Colonic mucosa (tissue), 4 donors: ENCODE results near the gene NKTR. TPM values are rescaled to one million over a fixed set of nuclear protein-coding genes. Genes with fewer than 3 reads are reported as not detected.

Experiments used
- DNase-seq: peaks from one replicate; pipeline ENCODE4 v3.0.0-alpha.2; 2020
- H3K27ac ChIP-seq: fragments of 200-600 bp; one replicate; pipeline ENCODE4 v1.8.0; 2021
- H3K27me3 ChIP-seq: fragments of 200-600 bp; one replicate; pipeline ENCODE4 v1.8.0; 2021
- H3K36me3 ChIP-seq: fragments of 200-600 bp; one replicate; pipeline ENCODE4 v1.8.0; 2021
- H3K4me1 ChIP-seq: fragments of 200-600 bp; one replicate; pipeline ENCODE4 v1.8.0; 2021; ENCODE audit warnings: mild to moderate bottlenecking
- H3K4me3 ChIP-seq: fragments of 200-600 bp; one replicate; pipeline ENCODE4 v1.8.0; 2021
- H3K9ac ChIP-seq, 2 donors: one replicate each; pipeline ENCODE4 v1.7.0; 2013; ENCODE audit warnings: control low read depth in 2 of 2, low read depth in 2 of 2, low read length in 2 of 2
- H3K9me3 ChIP-seq: fragments of 200-600 bp; one replicate; pipeline ENCODE4 v1.8.0; 2021
- intact Hi-C: fragments of 100-400 bp; cut with DNase I; formaldehyde crosslinking; loops from one replicate; pipeline ENCODE4 v1.14.1; 2022
- total RNA-seq, 2 donors: library from RNA; stranded (reverse); fragmentation: NEBNext Ultra II Directional in 1 of 2; extraction: Animal tissue kit (Norgen Biotek cat#: 25700) in 1 of 2; gene quantifications; one replicate each; pipeline ENCODE4 v1.2.1, GENCODE V29; 2021
- TF ChIP-seq, protein P1 (sequence below): fragments of 200-600 bp; IDR thresholded peaks from one replicate; pipeline ENCODE4 v1.8.0; 2022; ENCODE audit warnings: antibody characterized with exemption, mild to moderate bottlenecking
- donor health status: healthy.
- donor health status: DM: no; HTN: no; CAD: no.
- donor health status: DM: no; HTN: no; CAD: no.

The NKTR gene
- total RNA-seq, 2 donors from 2014 or later: 47.5 to 48.2 TPM

DNA sequence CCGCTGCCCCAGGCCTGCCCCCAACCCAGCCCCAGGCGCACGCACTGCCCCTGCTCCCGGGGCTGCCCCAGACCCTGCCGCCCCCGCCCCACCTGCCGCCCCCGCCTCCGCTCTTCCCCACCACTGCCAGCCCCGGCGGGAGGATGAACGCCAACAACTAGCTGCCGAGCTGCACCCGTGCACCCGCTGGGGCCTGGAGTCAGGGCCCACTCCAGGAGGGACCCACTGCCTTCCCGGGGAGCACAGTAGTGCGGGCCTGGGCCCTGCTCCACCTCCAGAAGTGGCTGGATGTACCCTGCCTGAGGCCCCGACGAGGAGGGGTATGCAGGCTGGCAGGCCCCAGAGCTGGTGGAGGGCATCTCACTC lies 63.9 kb downstream of the NKTR start:
- no peak overlapping the region for H3K27ac ChIP-seq
- no peaks in the 10 kb centered on the region for H3K27me3 ChIP-seq

DNA sequence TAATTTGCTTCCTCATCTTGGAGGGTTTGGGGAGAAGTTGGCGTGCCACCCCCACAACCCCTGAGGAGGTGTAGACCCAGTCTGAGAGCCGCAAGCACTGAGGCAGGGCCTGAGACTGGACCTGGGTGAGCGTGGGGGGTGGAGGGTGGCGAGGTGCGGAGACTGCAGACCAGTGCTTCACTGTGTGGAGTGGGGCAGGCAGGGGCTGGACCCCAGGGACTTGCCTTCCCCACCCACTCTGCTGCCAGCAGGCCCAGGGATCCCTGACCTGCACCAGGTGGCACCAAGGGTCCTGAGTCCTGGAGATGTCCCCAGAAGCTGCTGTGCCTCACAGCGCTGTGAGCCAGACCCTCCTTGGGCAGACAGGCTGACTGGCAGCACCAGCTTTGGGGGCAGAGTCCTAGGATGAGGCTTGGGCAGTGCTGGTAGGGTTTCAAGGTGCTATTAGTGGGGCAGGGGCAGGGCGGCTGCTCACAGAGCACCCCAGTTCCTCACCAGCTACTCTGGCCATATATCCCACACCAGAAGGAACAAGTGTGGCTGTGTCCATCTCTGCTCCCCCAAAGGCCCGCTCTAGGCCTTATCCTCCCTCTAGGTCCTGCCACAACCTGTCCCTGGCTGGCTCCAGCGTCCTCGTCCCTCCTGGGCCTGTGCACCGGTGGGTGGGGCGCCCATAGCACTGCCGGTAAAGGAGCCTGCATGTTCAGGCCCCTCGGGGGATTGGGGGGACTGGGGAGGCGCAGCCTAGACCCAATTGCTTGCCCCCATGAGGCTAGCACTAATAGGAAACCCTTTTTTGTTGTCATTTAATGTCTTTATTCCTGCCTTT lies 64.8 kb downstream of the NKTR start:
- DNase-seq: no peak
- intact Hi-C loops: no loop called here
- no peak overlapping the region for H3K9ac ChIP-seq
- H3K27ac ChIP-seq: no peak overlapping the region
- H3K9me3 ChIP-seq: no peaks in the 10 kb centered on the region
- no peaks in the 10 kb centered on the region for H3K27me3 ChIP-seq
- H3K4me3 ChIP-seq: no peak overlapping the region
- no peaks in the 10 kb centered on the region for H3K4me1 ChIP-seq
- TF ChIP-seq, protein P1, sequence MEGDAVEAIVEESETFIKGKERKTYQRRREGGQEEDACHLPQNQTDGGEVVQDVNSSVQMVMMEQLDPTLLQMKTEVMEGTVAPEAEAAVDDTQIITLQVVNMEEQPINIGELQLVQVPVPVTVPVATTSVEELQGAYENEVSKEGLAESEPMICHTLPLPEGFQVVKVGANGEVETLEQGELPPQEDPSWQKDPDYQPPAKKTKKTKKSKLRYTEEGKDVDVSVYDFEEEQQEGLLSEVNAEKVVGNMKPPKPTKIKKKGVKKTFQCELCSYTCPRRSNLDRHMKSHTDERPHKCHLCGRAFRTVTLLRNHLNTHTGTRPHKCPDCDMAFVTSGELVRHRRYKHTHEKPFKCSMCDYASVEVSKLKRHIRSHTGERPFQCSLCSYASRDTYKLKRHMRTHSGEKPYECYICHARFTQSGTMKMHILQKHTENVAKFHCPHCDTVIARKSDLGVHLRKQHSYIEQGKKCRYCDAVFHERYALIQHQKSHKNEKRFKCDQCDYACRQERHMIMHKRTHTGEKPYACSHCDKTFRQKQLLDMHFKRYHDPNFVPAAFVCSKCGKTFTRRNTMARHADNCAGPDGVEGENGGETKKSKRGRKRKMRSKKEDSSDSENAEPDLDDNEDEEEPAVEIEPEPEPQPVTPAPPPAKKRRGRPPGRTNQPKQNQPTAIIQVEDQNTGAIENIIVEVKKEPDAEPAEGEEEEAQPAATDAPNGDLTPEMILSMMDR: no peak
- no peaks in the 10 kb centered on the region for H3K36me3 ChIP-seq

More for the DNA sequence above, 63.9 kb downstream of the NKTR start:
- H3K9ac ChIP-seq: no peak overlapping the region
- no peaks in the 10 kb centered on the region for H3K4me1 ChIP-seq
- intact Hi-C loops: no loop called here
- TF ChIP-seq, protein P1: no peak
- no peak overlapping the region for H3K4me3 ChIP-seq
- DNase-seq: no peak
- no peaks in the 10 kb centered on the region for H3K9me3 ChIP-seq
- no peaks in the 10 kb centered on the region for H3K36me3 ChIP-seq

DNA sequence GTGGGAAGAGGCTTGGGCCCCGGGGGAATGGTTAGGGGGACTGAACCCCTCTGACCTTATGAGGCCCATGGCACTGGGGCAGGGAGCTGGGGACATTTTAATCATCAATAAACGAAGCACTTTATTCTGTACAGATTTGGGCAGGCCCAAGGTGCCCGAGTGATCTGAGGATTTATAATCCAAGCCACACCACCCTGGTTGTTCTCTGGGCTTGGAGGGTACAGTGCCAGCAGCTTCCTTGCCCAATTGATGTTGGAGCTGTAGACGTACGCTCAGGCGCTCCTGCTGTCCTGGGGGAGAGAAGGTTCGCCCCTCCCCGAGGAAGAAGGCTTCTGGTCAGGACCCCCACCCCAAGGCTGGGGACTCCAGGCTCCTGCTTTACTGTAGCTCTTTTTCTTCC lies 65.5 kb downstream of the NKTR start:
- TF ChIP-seq, protein P1: no peak
- Histone ChIP-seq H3K9ac (no peak overlapping the region), H3K36me3 (no peaks in the 10 kb centered on the region), H3K9me3 (no peaks in the 10 kb centered on the region), H3K4me3 (no peak overlapping the region), H3K27ac (no peak overlapping the region), H3K4me1 (no peaks in the 10 kb centered on the region), H3K27me3 (no peaks in the 10 kb centered on the region)
- no peak for DNase-seq
- intact Hi-C loops: no loop called here

DNA sequence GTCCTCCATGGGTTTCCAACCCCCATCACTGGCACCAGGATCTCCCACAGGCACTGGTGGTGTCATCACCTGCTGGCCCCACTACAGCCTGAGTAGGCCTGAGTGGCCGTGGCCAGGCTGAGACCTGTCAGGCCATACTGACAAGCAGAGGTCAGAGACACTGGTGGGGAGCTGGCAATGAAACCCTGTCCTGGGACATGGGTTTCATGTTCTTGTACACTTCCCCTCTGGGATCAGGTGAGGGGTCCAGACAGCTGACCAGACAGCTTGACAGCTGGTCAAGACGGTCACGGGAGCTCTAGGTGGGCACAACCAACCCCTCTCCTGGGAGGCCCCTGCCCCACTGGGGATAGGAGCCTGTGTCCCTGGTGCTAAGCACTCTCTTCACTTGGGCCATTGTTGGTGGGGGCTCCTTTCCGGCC lies 66.1 kb downstream of the NKTR start:
- Histone ChIP-seq H3K27me3 (no peaks in the 10 kb centered on the region), H3K36me3 (no peaks in the 10 kb centered on the region), H3K9me3 (no peaks in the 10 kb centered on the region), H3K4me1 (no peaks in the 10 kb centered on the region), H3K4me3 (no peak overlapping the region), H3K27ac (no peak overlapping the region), H3K9ac (no peak overlapping the region)
- TF ChIP-seq, protein P1: no peak
- intact Hi-C loops: no loop called here
- DNase-seq: no peak

DNA sequence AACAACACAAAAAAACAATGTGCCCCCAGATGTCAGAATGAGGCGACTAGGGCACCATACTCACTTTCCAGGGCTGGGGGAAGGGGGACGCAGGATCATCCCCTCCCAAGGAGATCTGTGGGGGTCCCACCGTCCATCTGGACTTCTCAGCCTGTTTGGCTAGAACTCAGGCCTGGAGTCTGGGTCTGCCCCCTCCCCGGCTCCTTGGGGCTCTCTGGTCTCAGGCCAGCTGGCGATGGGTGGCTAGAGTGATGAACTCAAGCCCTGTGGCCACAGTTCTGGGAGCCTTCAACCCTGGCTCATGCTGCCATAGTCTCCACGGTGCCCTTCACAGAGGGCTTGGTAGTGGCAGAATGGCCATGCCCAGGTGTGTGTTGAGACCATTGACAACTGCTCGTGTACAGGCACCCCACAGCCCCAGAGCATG lies 66.6 kb downstream of the NKTR start:
- TF ChIP-seq, protein P1: no peak
- intact Hi-C loops: no loop called here
- no peak overlapping the region for H3K27ac ChIP-seq
- no peaks in the 10 kb centered on the region for H3K4me1 ChIP-seq
- no peaks in the 10 kb centered on the region for H3K36me3 ChIP-seq
- no peak overlapping the region for H3K9ac ChIP-seq
- no peak for DNase-seq
- no peak overlapping the region for H3K4me3 ChIP-seq
- H3K9me3 ChIP-seq: no peaks in the 10 kb centered on the region
- H3K27me3 ChIP-seq: no peaks in the 10 kb centered on the region
